ENCODE measurements around the gene KRTAP1-1. TPM values are rescaled to one million over a fixed set of nuclear protein-coding genes. Genes with fewer than 3 reads are reported as not detected.
"Not testable (repeated sequence)": the region's sequence is repeated elsewhere in the genome, so short reads cannot be mapped to it uniquely, and the experiment has no call there.

KRTAP1-1 gene
- polyA plus RNA-seq, 3 donors from 2014 or later = not detected

- DNase-seq = no peak
- H3K9me3 Mint-ChIP-seq = peaks cover 0 to 4% (median 0%) of the 10 kb centered on the region in 6 donors
- H3K27me3 Mint-ChIP-seq (ENCODE audit: low read depth in 3 of 3) = peaks cover 2 to 14% (median 4%) of the 10 kb centered on the region in 3 donors
- no peak overlapping the region for H3K4me3 Mint-ChIP-seq
- no peaks in the 10 kb centered on the region for H3K36me3 Mint-ChIP-seq
- peaks cover 0 to 2% of the 10 kb centered on the region in 2 donors for H3K4me1 Mint-ChIP-seq
- H3K27ac Mint-ChIP-seq = no peak overlapping the region
These were observed 23.1 kb upstream of the KRTAP1-1 start for GRCh38 chr17:41064301-41064700.

- Mint-ChIP-seq H3K27me3 (ENCODE audit: low read depth in 3 of 3) (peaks cover 2 to 14% (median 4%) of the 10 kb centered on the region in 3 donors), H3K4me3 (no peak overlapping the region), H3K27ac (no peak overlapping the region), H3K4me1 (no peaks in the 10 kb centered on the region), H3K36me3 (no peaks in the 10 kb centered on the region), H3K9me3 (peaks cover 0 to 5% (median 0%) of the 10 kb centered on the region in 6 donors)
- no peak for DNase-seq
These were observed 22.2 kb upstream of the KRTAP1-1 start for GRCh38 chr17:41063449-41063848.

- Mint-ChIP-seq H3K27ac (no peak overlapping the region), H3K9me3 (peaks cover 0 to 3% (median 0%) of the 10 kb centered on the region in 6 donors), H3K27me3 (ENCODE audit: low read depth in 3 of 3) (peaks cover 2 to 14% (median 4%) of the 10 kb centered on the region in 3 donors), H3K4me3 (no peak overlapping the region), H3K36me3 (no peaks in the 10 kb centered on the region), H3K4me1 (no peaks in the 10 kb centered on the region)
- no peak for DNase-seq
These were observed 20.7 kb upstream of the KRTAP1-1 start for GRCh38 chr17:41061964-41062363.

GRCh38 chr17:41060052-41060604 lies 18.9 kb upstream of the KRTAP1-1 start, which contains the start of gene KRTAP2-3:
KRTAP2-3 (minus strand) TSS chr17:41060114; CDS start chr17:41060050, 64 bp downstream.
- Mint-ChIP-seq H3K9me3 (peaks cover 0 to 3% (median 0%) of the 10 kb centered on the region in 6 donors), H3K27ac (no peak within 1 kb of the TSS), H3K4me3 (no peak within 1 kb of the TSS), H3K4me1 (no peaks in the 10 kb centered on the region), H3K36me3 (no peaks in the 10 kb centered on the region), H3K27me3 (ENCODE audit: low read depth in 3 of 3) (peaks cover 2 to 14% (median 4%) of the 10 kb centered on the region in 3 donors)
- DNase-seq = no peak

- H3K4me3 Mint-ChIP-seq, H3K4me1 Mint-ChIP-seq, DNase-seq, H3K36me3 Mint-ChIP-seq, H3K9me3 Mint-ChIP-seq, H3K27ac Mint-ChIP-seq: not testable (repeated sequence)
- peaks cover 2 to 15% (median 4%) of the 10 kb centered on the region in 3 donors for H3K27me3 Mint-ChIP-seq (ENCODE audit: low read depth in 3 of 3)
These were observed 18.2 kb upstream of the KRTAP1-1 start for GRCh38 chr17:41059276-41060051.

GRCh38 chr17:41058741-41059140 lies 17.5 kb upstream of the KRTAP1-1 start:
- H3K4me1 Mint-ChIP-seq = no peaks in the 10 kb centered on the region
- DNase-seq = no peak
- H3K4me3 Mint-ChIP-seq = no peak overlapping the region
- H3K9me3 Mint-ChIP-seq = peaks cover 0 to 3% (median 0%) of the 10 kb centered on the region in 6 donors
- H3K27me3 Mint-ChIP-seq (ENCODE audit: low read depth in 3 of 3) = peaks cover 2 to 17% (median 2%) of the 10 kb centered on the region in 3 donors
- H3K27ac Mint-ChIP-seq = no peak overlapping the region
- H3K36me3 Mint-ChIP-seq = no peaks in the 10 kb centered on the region

- Mint-ChIP-seq H3K27ac (no peak overlapping the region), H3K27me3 (ENCODE audit: low read depth in 3 of 3) (peaks cover 2 to 12% (median 2%) of the 10 kb centered on the region in 3 donors)
- no peak for DNase-seq
These were observed 16.3 kb upstream of the KRTAP1-1 start for GRCh38 chr17:41057547-41057946.

GRCh38 chr17:41055130-41055529 lies 13.9 kb upstream of the KRTAP1-1 start, which contains the start of gene KRTAP2-2:
KRTAP2-2 (minus strand) TSS chr17:41055230; CDS start chr17:41055211, 19 bp downstream.
- not testable (repeated sequence) for H3K4me1 Mint-ChIP-seq, DNase-seq, H3K27ac Mint-ChIP-seq

More at GRCh38 chr17:41057547-41057946, 16.3 kb upstream of the KRTAP1-1 start:
- Mint-ChIP-seq H3K4me1 (no peaks in the 10 kb centered on the region), H3K36me3 (no peaks in the 10 kb centered on the region), H3K9me3 (peaks cover 0 to 3% (median 0%) of the 10 kb centered on the region in 6 donors), H3K4me3 (no peak overlapping the region)

GRCh38 chr17:41054556-41054955 lies 13.3 kb upstream of the KRTAP1-1 start:
- not testable (repeated sequence) for DNase-seq; H3K27ac Mint-ChIP-seq; H3K36me3 Mint-ChIP-seq; H3K9me3 Mint-ChIP-seq; H3K27me3 Mint-ChIP-seq (ENCODE audit: low read depth in 3 of 3); H3K4me1 Mint-ChIP-seq; H3K4me3 Mint-ChIP-seq

More at GRCh38 chr17:41055130-41055529, 13.9 kb upstream of the KRTAP1-1 start, which contains the start of gene KRTAP2-2:
- H3K27me3 Mint-ChIP-seq (ENCODE audit: low read depth in 3 of 3); H3K36me3 Mint-ChIP-seq; H3K4me3 Mint-ChIP-seq; H3K9me3 Mint-ChIP-seq: not testable (repeated sequence)

GRCh38 chr17:41054025-41054424 lies 12.8 kb upstream of the KRTAP1-1 start:
- no peaks in the 10 kb centered on the region for H3K9me3 Mint-ChIP-seq
- peaks cover under 1 to 2% of the 10 kb centered on the region in 2 donors for H3K4me1 Mint-ChIP-seq
- no peak overlapping the region for H3K4me3 Mint-ChIP-seq
- no peak overlapping the region for H3K27ac Mint-ChIP-seq
- H3K27me3 Mint-ChIP-seq (ENCODE audit: low read depth in 3 of 3) = peaks cover 0 to 5% (median 4%) of the 10 kb centered on the region in 3 donors
- no peak for DNase-seq
- H3K36me3 Mint-ChIP-seq = no peaks in the 10 kb centered on the region

GRCh38 chr17:41052566-41052965 lies 11.3 kb upstream of the KRTAP1-1 start:
- Mint-ChIP-seq H3K4me3 (no peak overlapping the region), H3K27ac (no peak overlapping the region), H3K27me3 (ENCODE audit: low read depth in 3 of 3) (peaks cover 5 to 7% (median 5%) of the 10 kb centered on the region in 3 donors), H3K9me3 (no peaks in the 10 kb centered on the region), H3K36me3 (no peaks in the 10 kb centered on the region), H3K4me1 (peaks cover 4 to 6% of the 10 kb centered on the region in 2 donors)
- DNase-seq = no peak

GRCh38 chr17:41049110-41049509 lies 7.9 kb upstream of the KRTAP1-1 start:
- H3K4me1 Mint-ChIP-seq = peaks cover 6 to 10% of the 10 kb centered on the region in 2 donors
- peaks cover 5 to 8% (median 8%) of the 10 kb centered on the region in 3 donors for H3K27me3 Mint-ChIP-seq (ENCODE audit: low read depth in 3 of 3)
- no peaks in the 10 kb centered on the region for H3K36me3 Mint-ChIP-seq
- no peak overlapping the region for H3K27ac Mint-ChIP-seq
- no peak overlapping the region for H3K4me3 Mint-ChIP-seq
- no peak for DNase-seq
- no peaks in the 10 kb centered on the region for H3K9me3 Mint-ChIP-seq

- DNase-seq = no peak
- peaks cover 7 to 14% of the 10 kb centered on the region in 2 donors for H3K4me1 Mint-ChIP-seq
- H3K4me3 Mint-ChIP-seq = no peak overlapping the region
- H3K36me3 Mint-ChIP-seq = no peaks in the 10 kb centered on the region
- peaks cover 7 to 8% (median 8%) of the 10 kb centered on the region in 3 donors for H3K27me3 Mint-ChIP-seq (ENCODE audit: low read depth in 3 of 3)
- H3K9me3 Mint-ChIP-seq = no peaks in the 10 kb centered on the region
- no peak overlapping the region for H3K27ac Mint-ChIP-seq
These were observed 7.2 kb upstream of the KRTAP1-1 start for GRCh38 chr17:41048441-41048840.
